ENCODE measurements around the gene ZFR.
A peak's percentile ranks its signal among the peaks of the same experiment; 100 is the strongest.

ZFR gene

GRCh38 chr5:32444431-32445286, at the start of gene ZFR:
TSS of gene ZFR (minus strand) at chr5:32444740. CDS start at chr5:32444658, 82 bp downstream.
- FAIRE-seq (peak; percentile 71), DNase-seq (ENCODE audit: low spot score) (peak; percentile 99)

- FAIRE-seq (no peak), DNase-seq (ENCODE audit: low spot score) (no peak)
Observed at GRCh38 chr5:32490972-32491557, 46.5 kb upstream of the ZFR start.

DNA sequence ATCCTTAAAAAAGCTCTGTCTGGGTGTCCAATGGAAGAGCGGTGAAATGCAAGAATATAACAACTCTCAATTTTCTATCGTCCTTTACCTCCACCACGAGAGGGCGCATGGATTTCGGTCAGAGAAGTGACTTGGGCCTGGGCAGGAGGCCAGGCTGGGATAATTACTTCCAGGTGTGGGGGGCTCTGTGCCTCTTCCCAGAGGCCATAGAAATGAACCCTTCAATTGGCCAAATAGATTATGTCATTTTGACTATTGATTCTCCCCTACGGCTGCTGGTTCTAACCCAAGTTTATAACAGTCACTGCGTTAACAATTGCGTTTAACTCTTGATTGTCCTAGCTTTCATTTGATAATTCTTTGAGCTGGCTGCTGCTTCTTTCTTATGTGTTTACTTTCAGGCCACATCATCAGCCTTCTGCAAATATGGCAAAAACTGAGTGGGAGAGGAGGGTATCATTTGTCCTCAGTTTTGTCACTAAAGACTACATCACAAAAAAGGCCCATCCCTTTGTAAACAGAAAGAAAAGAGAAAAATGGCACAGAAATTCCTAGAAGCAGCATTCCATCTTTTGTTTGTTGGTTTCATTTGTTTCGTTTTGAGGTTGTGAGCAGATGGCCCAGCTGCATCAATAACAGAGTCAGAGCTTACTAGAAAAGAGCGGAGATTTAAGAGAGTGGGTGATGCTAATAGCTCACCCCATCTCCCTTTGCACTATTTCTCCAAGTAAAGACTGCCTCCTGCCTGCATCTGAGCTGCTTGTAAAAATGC, 45.4 kb upstream of the ZFR start:
- no peak for FAIRE-seq
- peak; percentile 79 for DNase-seq (ENCODE audit: low spot score)

GRCh38 chr5:32487424-32487823, 42.9 kb upstream of the ZFR start:
- DNase-seq (ENCODE audit: low spot score) (no peak), FAIRE-seq (no peak)

DNA sequence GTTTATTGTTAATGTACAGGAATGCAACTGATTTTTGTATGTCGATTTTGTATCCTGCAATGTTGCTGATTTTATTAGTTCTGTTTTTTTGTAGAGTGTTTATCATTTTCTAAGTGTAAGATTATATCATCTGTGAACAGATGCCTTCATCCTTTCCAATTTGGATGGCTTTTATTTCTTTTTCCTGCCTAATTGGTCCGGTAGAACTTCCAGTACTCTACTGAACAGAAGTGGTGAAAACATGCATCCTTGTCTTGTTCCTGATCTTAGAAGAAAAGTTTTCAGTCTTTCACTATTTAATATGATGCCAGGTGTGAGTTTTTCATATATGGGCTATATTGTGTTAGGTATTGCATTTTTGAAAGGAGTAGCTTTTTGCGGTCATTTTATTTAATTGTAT, 42.5 kb upstream of the ZFR start:
- DNase-seq (ENCODE audit: low spot score): no peak
- FAIRE-seq: no peak

GRCh38 chr5:32482193-32482592, 37.7 kb upstream of the ZFR start:
- no peak for DNase-seq (ENCODE audit: low spot score)
- FAIRE-seq: no peak

GRCh38 chr5:32479096-32479495, 34.6 kb upstream of the ZFR start:
- FAIRE-seq (no peak), DNase-seq (ENCODE audit: low spot score) (no peak)

GRCh38 chr5:32476891-32477290, 32.4 kb upstream of the ZFR start:
- no peak for FAIRE-seq

GRCh38 chr5:32475334-32476097, 31.0 kb upstream of the ZFR start:
- DNase-seq (ENCODE audit: low spot score): no peak
- FAIRE-seq: no peak

More at GRCh38 chr5:32476891-32477290, 32.4 kb upstream of the ZFR start:
- DNase-seq (ENCODE audit: low spot score): no peak

- DNase-seq (ENCODE audit: low spot score) (no peak), FAIRE-seq (no peak)
Observed at GRCh38 chr5:32474209-32474854, 29.8 kb upstream of the ZFR start.

DNA sequence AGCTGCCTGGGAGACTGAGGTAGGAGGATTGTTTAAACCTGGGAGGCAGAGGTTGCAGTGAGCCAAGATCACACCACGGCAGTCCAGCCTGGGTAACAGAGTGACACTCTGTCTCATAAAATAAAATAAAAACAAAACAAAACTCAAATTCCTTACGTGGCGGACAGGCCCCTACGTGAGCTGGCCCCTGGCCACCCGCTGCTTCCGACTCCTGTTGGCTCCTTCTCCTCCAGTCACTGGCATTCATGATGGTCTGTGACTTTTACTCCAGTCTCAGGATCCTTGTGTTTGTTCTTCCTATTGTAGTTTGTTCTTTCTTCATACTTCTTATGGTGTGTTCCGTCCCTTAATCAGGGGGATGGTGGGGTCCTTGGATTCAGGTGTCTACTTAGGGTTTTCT, 28.5 kb upstream of the ZFR start:
- FAIRE-seq (no peak), DNase-seq (ENCODE audit: low spot score) (no peak)

- DNase-seq (ENCODE audit: low spot score) (no peak), FAIRE-seq (no peak)
Observed at GRCh38 chr5:32471784-32472183, 27.2 kb upstream of the ZFR start.

DNA sequence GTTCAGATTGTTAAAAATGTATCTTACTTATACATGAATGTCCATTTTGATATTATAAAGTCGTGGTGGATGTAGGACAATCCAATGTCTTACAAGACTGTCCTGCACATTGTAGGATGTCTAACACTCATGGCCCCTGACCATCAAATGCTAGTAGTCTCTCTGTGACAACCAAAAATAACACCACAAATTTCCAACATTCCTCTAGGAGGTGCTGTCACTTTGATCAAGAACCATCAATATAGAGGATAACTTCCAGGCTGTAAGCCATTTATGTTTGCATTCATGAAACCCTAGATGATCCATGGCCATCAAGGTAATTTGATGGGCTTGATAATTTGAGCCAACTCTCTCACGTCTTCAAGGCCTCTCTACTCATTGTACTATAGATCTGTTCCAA, 20.5 kb upstream of the ZFR start:
- DNase-seq (ENCODE audit: low spot score): no peak
- no peak for FAIRE-seq

- no peak for FAIRE-seq
- peak; percentile 64 for DNase-seq (ENCODE audit: low spot score)
Observed at GRCh38 chr5:32462618-32463017, 18.1 kb upstream of the ZFR start.

DNA sequence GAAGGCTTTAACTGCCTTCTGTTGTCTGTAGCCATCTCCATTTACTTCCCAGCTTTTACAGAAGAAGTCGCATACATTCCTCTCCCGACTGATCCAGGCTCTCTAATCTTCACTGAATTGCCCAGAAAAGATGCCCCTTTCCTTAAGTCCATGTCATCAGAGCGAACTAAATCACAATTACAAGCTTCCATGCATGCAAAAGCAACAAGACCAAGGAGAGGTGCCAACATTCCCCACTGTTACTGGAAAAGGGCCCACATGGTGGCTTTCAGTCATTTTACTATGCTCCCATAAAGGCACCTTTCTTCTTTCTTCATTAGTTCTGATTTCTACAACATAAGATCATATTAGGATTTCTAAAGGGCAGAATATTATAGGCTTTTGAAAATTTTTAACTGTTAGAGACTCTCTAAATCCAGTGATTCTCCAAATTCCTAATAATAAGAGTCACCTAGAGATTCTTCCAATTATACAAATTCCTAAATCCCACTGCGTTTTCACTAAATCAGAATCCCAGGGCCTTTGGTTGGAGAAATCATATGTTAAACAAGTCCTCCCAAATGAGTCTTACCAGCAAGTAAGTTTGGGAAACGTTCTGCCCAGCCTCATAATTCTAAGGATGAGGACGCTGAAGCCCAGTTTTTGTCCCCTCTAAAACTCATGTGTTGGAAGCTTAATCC, 17.0 kb upstream of the ZFR start:
- DNase-seq (ENCODE audit: low spot score) (no peak), FAIRE-seq (no peak)

DNA sequence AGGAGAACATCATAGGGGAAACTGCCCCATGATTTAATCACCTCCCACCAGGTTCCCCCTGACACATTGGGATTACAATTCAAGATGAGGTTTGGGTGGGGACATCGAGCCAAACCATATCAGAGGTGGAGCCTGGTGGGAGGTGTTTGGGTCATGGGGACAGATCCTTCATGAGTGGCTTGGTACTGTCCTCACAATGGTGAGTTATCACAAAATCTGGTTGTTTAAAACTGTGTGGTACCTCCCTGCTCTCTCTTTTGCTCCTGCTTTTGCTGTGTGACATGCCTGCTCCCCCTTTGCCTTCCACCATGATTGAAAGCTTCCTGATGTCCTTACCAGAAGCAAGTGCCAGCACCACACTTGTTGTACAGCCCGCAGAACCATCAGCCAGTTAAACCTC, 16.2 kb upstream of the ZFR start:
- DNase-seq (ENCODE audit: low spot score): no peak

GRCh38 chr5:32458880-32459495, 14.4 kb upstream of the ZFR start:
- DNase-seq (ENCODE audit: low spot score) (no peak), FAIRE-seq (no peak)

More for the DNA sequence above, 16.2 kb upstream of the ZFR start:
- FAIRE-seq: no peak

DNA sequence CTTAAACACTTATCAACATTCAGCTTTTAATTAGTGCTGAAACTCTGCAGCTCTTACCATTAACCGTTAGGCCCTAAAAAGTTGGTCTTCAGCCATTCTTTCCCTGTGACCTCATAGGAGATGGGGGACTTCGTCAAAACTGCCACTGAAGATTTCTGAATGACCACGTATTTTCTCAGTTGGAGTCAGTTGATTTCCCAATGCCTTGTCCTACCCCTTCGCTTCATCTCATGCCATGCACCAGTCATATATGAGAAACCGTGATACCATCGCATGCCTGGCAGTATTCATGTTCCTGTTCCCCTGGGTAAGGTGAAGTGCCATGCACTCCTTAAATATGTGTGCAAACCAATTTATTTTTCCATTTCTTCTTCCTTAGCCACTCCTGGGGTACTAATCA, 10.8 kb upstream of the ZFR start:
- FAIRE-seq: no peak
- no peak for DNase-seq (ENCODE audit: low spot score)

- DNase-seq (ENCODE audit: low spot score) (no peak), FAIRE-seq (no peak)
Observed at GRCh38 chr5:32454821-32455220, 10.3 kb upstream of the ZFR start.

- DNase-seq (ENCODE audit: low spot score): no peak
- FAIRE-seq: no peak
Observed at GRCh38 chr5:32453916-32454315, 9.4 kb upstream of the ZFR start.
